Measurements from ENCODE around the gene BEND4. TPM values are rescaled to one million over a fixed set of nuclear protein-coding genes. Genes with fewer than 3 reads are reported as not detected.
A peak's percentile ranks its signal among the peaks of the same experiment; 100 is the strongest.

Gene BEND4
- total RNA-seq = under 1 TPM in 4 of 10 donors, not detected in 6; 0.02 to 0.19 (median 0.05) TPM
- under 1 TPM in 1 of 2 donors, not detected in 1; under 0.01 TPM for polyA plus RNA-seq
- long read RNA-seq, donor 1 = 0 reads
- long read RNA-seq, donor 2 = 0 reads
- long read RNA-seq, donor 3 = 0 reads

DNA sequence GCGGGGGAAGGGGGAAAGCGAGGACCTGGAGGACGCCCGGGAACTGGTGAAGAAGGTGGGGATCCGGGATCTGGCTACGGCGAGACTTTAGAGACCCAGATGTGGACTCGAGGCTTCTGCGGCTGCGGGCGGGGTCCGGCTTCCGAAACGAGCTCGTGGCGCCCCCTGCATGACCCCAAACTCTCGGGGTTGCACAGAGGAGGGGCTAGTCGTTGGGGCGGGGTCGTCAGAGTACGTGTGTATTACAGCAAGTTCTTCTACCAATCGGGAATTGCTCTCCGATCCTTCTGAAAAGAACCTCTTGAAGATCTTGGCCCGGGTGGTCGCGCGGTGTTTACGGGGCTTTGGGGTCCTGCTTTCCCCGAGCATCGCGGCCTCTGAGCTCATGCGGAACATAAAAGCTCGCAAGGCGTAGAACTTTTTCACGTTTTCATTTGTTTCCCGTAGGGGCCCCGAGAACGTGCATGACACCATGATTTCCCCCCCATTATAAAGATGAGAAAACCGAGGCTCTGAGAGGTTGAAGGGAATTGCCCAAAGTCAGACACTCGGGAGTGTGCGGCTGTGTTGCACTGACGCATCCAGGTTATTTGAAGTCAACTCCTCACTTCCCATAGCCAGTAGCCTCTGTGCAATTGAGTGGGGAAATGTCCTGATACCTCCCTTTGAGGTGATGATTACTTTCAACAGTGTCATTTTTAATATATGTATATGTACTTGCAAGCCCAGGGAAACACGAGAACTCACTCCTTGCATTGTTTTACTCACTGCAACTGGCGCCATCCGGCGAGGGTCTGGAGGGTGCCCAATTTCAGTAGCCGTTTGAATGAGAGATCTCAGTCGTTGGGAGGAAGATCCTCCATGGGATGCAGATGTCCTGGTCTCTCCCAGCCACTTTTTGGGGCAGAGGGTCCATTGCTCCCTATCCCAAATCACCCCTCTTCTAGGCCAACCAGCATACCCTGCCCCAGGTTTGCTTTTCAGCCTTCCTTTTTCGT lies at the start of gene BEND4:
Gene BEND4 (minus strand): TSS at position 149 of the 998 bp plus-strand sequence. CDS start 512 bp downstream, outside the sequence.
- intact Hi-C loops (cut with DNase I) = no loop called here
- TF ChIP-seq CTCF (IDR thresholded peaks at IDR 0.05) = no peak
- Histone ChIP-seq H3K4me1 (peaks cover 2 to 21% (median 13%) of the 10 kb centered on the region in 9 donors), H3K36me3 (no peaks in the 10 kb centered on the region), H3K9me3 (no peaks in the 10 kb centered on the region), H3K4me3 (peak within 1 kb of the TSS; percentile 29 to 53 (median 45)), H3K27ac (no peak within 1 kb of the TSS), H3K27me3 (peaks cover 19 to 82% (median 72%) of the 10 kb centered on the region in 7 donors)
- DNase-seq (no peak), ATAC-seq (no peak)
- WGBS, 2 donors = 9 to 10% methylated on average over 49 of the region's 49 CpGs

DNA sequence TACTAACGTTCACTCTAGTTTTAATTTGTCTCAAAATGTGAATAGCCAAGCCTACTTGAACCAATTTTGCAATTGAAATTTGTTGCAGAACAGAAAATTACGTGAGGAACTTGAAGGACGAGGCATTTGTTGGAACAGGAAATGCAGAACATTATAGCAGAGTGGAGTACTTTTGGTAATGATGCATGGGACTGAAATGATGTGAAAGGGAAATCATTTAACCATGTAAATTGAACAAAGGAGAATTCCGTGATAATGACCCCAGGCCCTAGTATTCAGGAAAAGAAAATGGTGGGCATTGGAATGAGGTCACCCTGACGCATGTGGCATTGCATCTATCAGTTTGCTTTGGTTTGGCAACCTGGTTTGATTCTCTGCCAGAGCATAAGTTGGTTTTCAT lies 44.9 kb upstream of the BEND4 start:
- no peak for TF ChIP-seq CTCF (IDR thresholded peaks at IDR 0.05)
- H3K27me3 ChIP-seq = peaks cover 0 to 4% (median 0%) of the 10 kb centered on the region in 7 donors
- H3K4me1 ChIP-seq = no peaks in the 10 kb centered on the region
- no peak overlapping the region for H3K27ac ChIP-seq
- DNase-seq (no peak), ATAC-seq (no peak)
- no peaks in the 10 kb centered on the region for H3K9me3 ChIP-seq
- no peaks in the 10 kb centered on the region for H3K36me3 ChIP-seq
- H3K4me3 ChIP-seq = no peak overlapping the region
- intact Hi-C loops (cut with DNase I) = no loop called here
- 71 to 74% methylated on average over 5 of the region's 5 CpGs for WGBS, 2 donors

GRCh38 chr4:42172921-42173320 lies 20.5 kb upstream of the BEND4 start:
- no peaks in the 10 kb centered on the region for H3K4me1 ChIP-seq
- H3K9me3 ChIP-seq = peaks cover 0 to 10% (median 0%) of the 10 kb centered on the region in 11 donors
- DNase-seq = no peak
- no peak overlapping the region for H3K27ac ChIP-seq
- intact Hi-C loops (cut with DNase I) = no loop called here
- ATAC-seq = no peak
- H3K4me3 ChIP-seq = no peak overlapping the region
- 61 to 68% methylated on average over 2 of the region's 2 CpGs for WGBS, 2 donors
- peaks cover 0 to 3% (median 0%) of the 10 kb centered on the region in 7 donors for H3K27me3 ChIP-seq
- no peak for TF ChIP-seq CTCF (IDR thresholded peaks at IDR 0.05)
- H3K36me3 ChIP-seq = no peaks in the 10 kb centered on the region

- H3K4me3 ChIP-seq = no peak overlapping the region
These were observed 19.8 kb upstream of the BEND4 start for GRCh38 chr4:42172128-42172790.

More at GRCh38 chr4:42172128-42172790, 19.8 kb upstream of the BEND4 start:
- Histone ChIP-seq H3K27me3 (peaks cover 0 to 3% (median 0%) of the 10 kb centered on the region in 7 donors), H3K36me3 (no peaks in the 10 kb centered on the region), H3K9me3 (peaks cover 0 to 6% (median 0%) of the 10 kb centered on the region in 11 donors), H3K27ac (no peak overlapping the region), H3K4me1 (no peaks in the 10 kb centered on the region)
- ATAC-seq = no peak
- DNase-seq = no peak
- WGBS, 2 donors = 77 to 84% methylated on average over 5 of the region's 5 CpGs
- intact Hi-C loops (cut with DNase I) = no loop called here
- no peak for TF ChIP-seq CTCF (IDR thresholded peaks at IDR 0.05)

All from heart right ventricle (tissue), 16 donors.